Stimulated activated CD4-positive, alpha-beta T cell treated with anti-CD3 and anti-CD28 coated beads, TNF-alpha, amount 100 ng/mL, for 48 hours (primary cell): ENCODE results near the gene MTCH2.
"Not testable (repeated sequence)": the region's sequence is repeated elsewhere in the genome, so short reads cannot be mapped to it uniquely, and the experiment has no call there.

Experiments
- DNase-seq, 3 donors: peaks; one replicate each; pipeline ENCODE4 v3.0.0-alpha.2; 2020; ENCODE audit warnings: low read depth in 3 of 3

Gene MTCH2

GRCh38 chr11:47636331-47636730 lies 6.0 kb downstream of the MTCH2 start:
- not testable (repeated sequence) for DNase-seq

- no peak for DNase-seq
Observed at GRCh38 chr11:47631473-47631872, 10.9 kb downstream of the MTCH2 start.

GRCh38 chr11:47628026-47628425 lies 14.3 kb downstream of the MTCH2 start:
- DNase-seq = no peak

GRCh38 chr11:47626234-47626633 lies 16.1 kb downstream of the MTCH2 start:
- no peak for DNase-seq

GRCh38 chr11:47620836-47621378 lies 21.5 kb downstream of the MTCH2 start:
- no peak for DNase-seq

GRCh38 chr11:47617417-47617809 lies 24.9 kb downstream of the MTCH2 start:
- DNase-seq = no peak

- DNase-seq = no peak
Observed at GRCh38 chr11:47616726-47617416, 25.5 kb downstream of the MTCH2 start.

- no peak for DNase-seq
Observed at GRCh38 chr11:47615249-47615648, 27.1 kb downstream of the MTCH2 start.

- no peak for DNase-seq
Observed at GRCh38 chr11:47611348-47611794, 31.0 kb downstream of the MTCH2 start.

- DNase-seq = no peak
Observed at GRCh38 chr11:47609675-47610074, 32.7 kb downstream of the MTCH2 start.

GRCh38 chr11:47607380-47607779 lies 35.0 kb downstream of the MTCH2 start:
- DNase-seq = no peak

GRCh38 chr11:47606731-47607130 lies 35.6 kb downstream of the MTCH2 start:
- no peak for DNase-seq

GRCh38 chr11:47605921-47606320 lies 36.4 kb downstream of the MTCH2 start:
- DNase-seq = no peak

- DNase-seq = no peak
Observed at GRCh38 chr11:47603295-47603694, 39.1 kb downstream of the MTCH2 start.

GRCh38 chr11:47599902-47600301 lies 42.5 kb downstream of the MTCH2 start:
- DNase-seq = no peak

- no peak for DNase-seq
Observed at GRCh38 chr11:47595967-47596366, 46.4 kb downstream of the MTCH2 start.

- no peak for DNase-seq
Observed at GRCh38 chr11:47595029-47595428, 47.3 kb downstream of the MTCH2 start.

GRCh38 chr11:47593934-47594855 lies 48.2 kb downstream of the MTCH2 start, which contains the start of gene C1QTNF4:
Gene C1QTNF4, minus strand, starts transcription at chr11:47594411. Its CDS starts 3,601 bp downstream, at chr11:47590810.
- DNase-seq = no peak

GRCh38 chr11:47593492-47593933 lies 48.8 kb downstream of the MTCH2 start:
- no peak for DNase-seq

GRCh38 chr11:47592970-47593369 lies 49.4 kb downstream of the MTCH2 start:
- DNase-seq = no peak

- no peak for DNase-seq
Observed at GRCh38 chr11:47592251-47592650, 50.1 kb downstream of the MTCH2 start.

GRCh38 chr11:47591764-47592163 lies 50.6 kb downstream of the MTCH2 start:
- no peak for DNase-seq
